Activated CD8-positive, alpha-beta memory T cell treated with anti-CD3 and anti-CD28 coated beads for 36 hours (primary cell): ENCODE measurements around the gene NDUFA11. TPM values are rescaled to one million over a fixed set of nuclear protein-coding genes. Genes with fewer than 3 reads are reported as not detected.
"Not testable (repeated sequence)": the region's sequence is repeated elsewhere in the genome, so short reads cannot be mapped to it uniquely, and the experiment has no call there.

Experiments used
- CTCF ChIA-PET: fragments of 350-600 bp; sonication (Branson Sonifier 250); formaldehyde crosslinking; loops from one replicate; lab custom pipeline; 2021; ENCODE audit warnings: antibody characterized with exemption; lab: Charles Lee
- POLR2A ChIA-PET: fragments of 350-600 bp; sonication (Branson Sonifier 250); formaldehyde crosslinking; loops from one replicate; lab custom pipeline; 2021; ENCODE audit warnings: antibody characterized with exemption; lab: Charles Lee
- total RNA-seq, 2 experiments: library from RNA; stranded (reverse); gene quantifications; one replicate each; pipeline ENCODE4 v1.2.3, GENCODE V29; 2021

The NDUFA11 gene
- total RNA-seq, 2 experiments from 2014 or later = 238 to 252 TPM

GRCh38 chr19:5895890-5896289, 7.7 kb downstream of the NDUFA11 start:
- ChIA-PET CTCF (interaction anchor here (0.7 kb wide), 1 partner anchor 92 kb away, joined by 3 read pairs; no protein-coding TSS in a partner anchor), POLR2A (no interaction called here)

- ChIA-PET POLR2A (no interaction called here), CTCF (interaction anchor here (0.7 kb wide), 1 partner anchor 91 kb away, joined by 3 read pairs; no protein-coding TSS in a partner anchor)
Measured at GRCh38 chr19:5895409-5895808, 8.2 kb downstream of the NDUFA11 start.

- POLR2A ChIA-PET = no interaction called here
- CTCF ChIA-PET = interaction anchor here (0.6 kb wide), 1 partner anchor 284 kb away, joined by 3 read pairs; no protein-coding TSS in a partner anchor
Measured at GRCh38 chr19:5894704-5895349, 8.8 kb downstream of the NDUFA11 start.

GRCh38 chr19:5893907-5894703, 9.5 kb downstream of the NDUFA11 start:
- CTCF ChIA-PET = interaction anchor here (0.6 to 4.6 kb wide), 2 partner anchors 90 to 284 kb away, joined by 3 to 32 read pairs; partner anchors contain the start of gene NRTN
- POLR2A ChIA-PET = no interaction called here

- CTCF ChIA-PET = interaction anchor here (4.6 kb wide), 1 partner anchor 90 kb away, joined by 32 read pairs; the partner anchor contains the start of gene NRTN
- POLR2A ChIA-PET = no interaction called here
Measured at GRCh38 chr19:5893296-5893903, 10.2 kb downstream of the NDUFA11 start.

- CTCF ChIA-PET = interaction anchor here (4.6 kb wide), 1 partner anchor 89 kb away, joined by 32 read pairs; the partner anchor contains the start of gene NRTN
- POLR2A ChIA-PET = no interaction called here
Measured at GRCh38 chr19:5892772-5893275, 10.8 kb downstream of the NDUFA11 start.

GRCh38 chr19:5891938-5892771, 11.4 kb downstream of the NDUFA11 start:
- ChIA-PET CTCF (interaction anchor here (1.7 to 4.6 kb wide), 2 partner anchors 9 to 88 kb away, joined by 6 to 32 read pairs; partner anchors contain the start of gene NRTN), POLR2A (no interaction called here)

- POLR2A ChIA-PET = interaction anchor here (0.7 kb wide), 1 partner anchor 87 kb away, joined by 3 read pairs; no protein-coding TSS in a partner anchor
- CTCF ChIA-PET = interaction anchor here (1.7 to 4.6 kb wide), 2 partner anchors 9 to 88 kb away, joined by 6 to 32 read pairs; partner anchors contain the start of gene NRTN
Measured at GRCh38 chr19:5891572-5891937, 12.0 kb downstream of the NDUFA11 start.

GRCh38 chr19:5890099-5890498, 13.5 kb downstream of the NDUFA11 start:
- ChIA-PET CTCF (interaction anchor here (4.6 kb wide), 1 partner anchor 86 kb away, joined by 32 read pairs; the partner anchor contains the start of gene NRTN), POLR2A (no interaction called here)

GRCh38 chr19:5889288-5889971, 14.2 kb downstream of the NDUFA11 start:
- ChIA-PET CTCF (interaction anchor here (0.7 to 4.6 kb wide), 4 partner anchors 16 to 508 kb away, joined by 3 to 32 read pairs (median 4); partner anchors contain the start of gene NRTN), POLR2A (no interaction called here)

- CTCF ChIA-PET = not testable (repeated sequence)
Measured at GRCh38 chr19:5884065-5884811, 19.4 kb downstream of the NDUFA11 start.

GRCh38 chr19:5883157-5883873, 20.3 kb downstream of the NDUFA11 start:
- POLR2A ChIA-PET, CTCF ChIA-PET: not testable (repeated sequence)

More at GRCh38 chr19:5884065-5884811, 19.4 kb downstream of the NDUFA11 start:
- POLR2A ChIA-PET = not testable (repeated sequence)

- CTCF ChIA-PET = no interaction called here
Measured at GRCh38 chr19:5882421-5882968, 21.1 kb downstream of the NDUFA11 start.

GRCh38 chr19:5881543-5882299, 21.9 kb downstream of the NDUFA11 start:
- CTCF ChIA-PET = interaction anchor here (0.7 kb wide), 1 partner anchor 459 kb away, joined by 3 read pairs; no protein-coding TSS in a partner anchor
- POLR2A ChIA-PET = no interaction called here

More at GRCh38 chr19:5882421-5882968, 21.1 kb downstream of the NDUFA11 start:
- POLR2A ChIA-PET = no interaction called here

GRCh38 chr19:5880604-5881078, 22.9 kb downstream of the NDUFA11 start:
- CTCF ChIA-PET = no interaction called here
- POLR2A ChIA-PET = no interaction called here
